GM19025 (cell line): Measurements from ENCODE around the gene HSD3B2.

Source experiments
- ATAC-seq: cut with Tn5 transposase; IDR thresholded peaks from one replicate; pipeline ENCODE4 v1.9.1; 2021; ENCODE audit warnings: mild to moderate bottlenecking, low read depth, moderate library complexity; ENCODE audit not compliant: unreplicated experiment

The HSD3B2 gene

GRCh38 chr1:119394085-119394484, 20.9 kb upstream of the HSD3B2 start:
- ATAC-seq = no peak

- ATAC-seq = no peak
These were observed 18.0 kb upstream of the HSD3B2 start for GRCh38 chr1:119396982-119397381.

GRCh38 chr1:119397986-119398385, 17.0 kb upstream of the HSD3B2 start:
- ATAC-seq = no peak

- no peak for ATAC-seq
These were observed 10.2 kb upstream of the HSD3B2 start for GRCh38 chr1:119404736-119405135.

- ATAC-seq = no peak
These were observed 5.2 kb upstream of the HSD3B2 start for GRCh38 chr1:119409731-119410130.

- no peak for ATAC-seq
These were observed 4.0 kb upstream of the HSD3B2 start for GRCh38 chr1:119410961-119411360.

- ATAC-seq = no peak
These were observed 1.2 kb downstream of the HSD3B2 start for GRCh38 chr1:119416006-119416640.

- ATAC-seq = no peak
These were observed 4.2 kb downstream of the HSD3B2 start for GRCh38 chr1:119419109-119419508.

GRCh38 chr1:119420638-119421037, 5.7 kb downstream of the HSD3B2 start:
- ATAC-seq = no peak

GRCh38 chr1:119422631-119423030, 7.7 kb downstream of the HSD3B2 start:
- no peak for ATAC-seq

GRCh38 chr1:119428991-119429390, 14.0 kb downstream of the HSD3B2 start:
- no peak for ATAC-seq

- no peak for ATAC-seq
These were observed 14.7 kb downstream of the HSD3B2 start for GRCh38 chr1:119429687-119430086.

- ATAC-seq = no peak
These were observed 15.5 kb downstream of the HSD3B2 start for GRCh38 chr1:119430486-119430885.

GRCh38 chr1:119431836-119432235, 16.9 kb downstream of the HSD3B2 start:
- no peak for ATAC-seq

GRCh38 chr1:119435052-119435451, 20.1 kb downstream of the HSD3B2 start:
- ATAC-seq = no peak

GRCh38 chr1:119438761-119439160, 23.8 kb downstream of the HSD3B2 start:
- no peak for ATAC-seq

- ATAC-seq = no peak
These were observed 25.9 kb downstream of the HSD3B2 start for GRCh38 chr1:119440721-119441307.

GRCh38 chr1:119442756-119443155, 27.8 kb downstream of the HSD3B2 start:
- no peak for ATAC-seq

GRCh38 chr1:119446321-119446720, 31.4 kb downstream of the HSD3B2 start:
- ATAC-seq = no peak

- no peak for ATAC-seq
These were observed 32.6 kb downstream of the HSD3B2 start for GRCh38 chr1:119447344-119448126.

- no peak for ATAC-seq
These were observed 33.2 kb downstream of the HSD3B2 start for GRCh38 chr1:119448127-119448511.

GRCh38 chr1:119449971-119450370, 35.0 kb downstream of the HSD3B2 start:
- no peak for ATAC-seq
